ELR (cell line): ENCODE results near the gene FA2H.
"Not testable (repeated sequence)": the region's sequence is repeated elsewhere in the genome, so short reads cannot be mapped to it uniquely, and the experiment has no call there.

Experiments
- DNase-seq: peaks from one replicate; pipeline ENCODE4 v3.0.0-alpha.2; 2015; ENCODE audit warnings: low read depth

The FA2H gene

GRCh38 chr16:74724820-74725549 lies 49.6 kb downstream of the FA2H start:
- DNase-seq: peak; percentile 86

GRCh38 chr16:74723256-74723655 lies 51.4 kb downstream of the FA2H start:
- no peak for DNase-seq

GRCh38 chr16:74722156-74722555 lies 52.5 kb downstream of the FA2H start:
- not testable (repeated sequence) for DNase-seq

GRCh38 chr16:74721716-74722115 lies 52.9 kb downstream of the FA2H start:
- no peak for DNase-seq

- DNase-seq: no peak
Measured at GRCh38 chr16:74720579-74720978, 54.0 kb downstream of the FA2H start.

- DNase-seq: no peak
Measured at GRCh38 chr16:74718741-74719610, 55.6 kb downstream of the FA2H start.

GRCh38 chr16:74718140-74718539 lies 56.5 kb downstream of the FA2H start:
- DNase-seq: no peak

- DNase-seq: no peak
Measured at GRCh38 chr16:74717367-74717766, 57.3 kb downstream of the FA2H start.

GRCh38 chr16:74716355-74716754 lies 58.3 kb downstream of the FA2H start:
- DNase-seq: no peak

- no peak for DNase-seq
Measured at GRCh38 chr16:74713876-74714275, 60.7 kb downstream of the FA2H start.

- no peak for DNase-seq
Measured at GRCh38 chr16:74713325-74713724, 61.3 kb downstream of the FA2H start.

- DNase-seq: no peak
Measured at GRCh38 chr16:74711938-74712337, 62.7 kb downstream of the FA2H start.

GRCh38 chr16:74710401-74710800 lies 64.2 kb downstream of the FA2H start:
- no peak for DNase-seq

- peak; percentile 80 for DNase-seq
Measured at GRCh38 chr16:74709441-74709877, 65.2 kb downstream of the FA2H start.

GRCh38 chr16:74700438-74701225 lies 74.0 kb downstream of the FA2H start, which contains the start of gene MLKL:
MLKL (minus strand) TSS chr16:74700862; CDS start chr16:74695757, 5,105 bp downstream.
- DNase-seq: peak; percentile 73

- DNase-seq: peak; percentile 60
Measured at GRCh38 chr16:74700116-74700437, 74.5 kb downstream of the FA2H start.

GRCh38 chr16:74699666-74700065 lies 75.0 kb downstream of the FA2H start:
- DNase-seq: no peak

GRCh38 chr16:74698222-74698621 lies 76.4 kb downstream of the FA2H start:
- peak; percentile 41 for DNase-seq

- peak; percentile 87 for DNase-seq
Measured at GRCh38 chr16:74695450-74696422, 78.9 kb downstream of the FA2H start.

GRCh38 chr16:74691093-74691855 lies 83.3 kb downstream of the FA2H start:
- peak; percentile 46 for DNase-seq
